GM23248 (cell line): Measurements from ENCODE around the gene C12orf43. TPM values are rescaled to one million over a fixed set of nuclear protein-coding genes. Genes with fewer than 3 reads are reported as not detected.

Experiments used
- DNase-seq: peaks from one replicate; pipeline ENCODE4 v3.0.0-alpha.2; 2015
- H2AFZ ChIP-seq: fragments of 200-600 bp; sonication (generic); 2 replicates; pipeline ENCODE4 v1.6.1; 2016; ENCODE audit warnings: antibody characterized with exemption
- H3F3A ChIP-seq: fragments of 200-600 bp; sonication (generic); 2 replicates; pipeline ENCODE4 v1.6.1; 2016; ENCODE audit warnings: mild to moderate bottlenecking, antibody characterized with exemption, mixed run types; ENCODE audit not compliant: insufficient read depth
- H3K27ac ChIP-seq: fragments of 200-600 bp; sonication (generic); 2 replicates; pipeline ENCODE4 v1.5.1; 2016; ENCODE audit warnings: mild to moderate bottlenecking
- H3K27me3 ChIP-seq: fragments of 200-600 bp; sonication (generic); replicated peaks from 2 replicates; pipeline ENCODE4 v1.6.1; 2016; ENCODE audit warnings: mild to moderate bottlenecking; ENCODE audit not compliant: insufficient read depth
- H3K36me3 ChIP-seq: fragments of 200-600 bp; sonication (generic); 2 replicates; pipeline ENCODE4 v1.6.1; 2016; ENCODE audit warnings: low read depth, mild to moderate bottlenecking
- H3K4me1 ChIP-seq: fragments of 200-600 bp; sonication (generic); 2 replicates; pipeline ENCODE4 v1.6.1; 2016; ENCODE audit warnings: mild to moderate bottlenecking; ENCODE audit not compliant: insufficient read depth
- H3K4me2 ChIP-seq: fragments of 200-600 bp; sonication (generic); one replicate; pipeline ENCODE4 v1.6.1; 2016; ENCODE audit warnings: mild to moderate bottlenecking; ENCODE audit not compliant: unreplicated experiment
- H3K4me3 ChIP-seq: fragments of 200-600 bp; sonication (generic); 2 replicates; pipeline ENCODE4 v1.5.1; 2016; ENCODE audit warnings: mild to moderate bottlenecking
- H3K79me2 ChIP-seq: fragments of 200-600 bp; sonication (generic); 2 replicates; pipeline ENCODE4 v1.6.1; 2016; ENCODE audit warnings: mild to moderate bottlenecking; ENCODE audit not compliant: insufficient read depth
- H3K9ac ChIP-seq: fragments of 200-600 bp; sonication (generic); 2 replicates; pipeline ENCODE4 v1.6.1; 2016; ENCODE audit warnings: mild to moderate bottlenecking
- H3K9me2 ChIP-seq: fragments of 200-600 bp; sonication (generic); 2 replicates; pipeline ENCODE4 v1.6.1; 2016; ENCODE audit warnings: mixed run types, mild to moderate bottlenecking, moderate library complexity; ENCODE audit not compliant: insufficient read depth
- H3K9me3 ChIP-seq: fragments of 200-600 bp; sonication (generic); one replicate; pipeline ENCODE4 v1.6.1; 2017; ENCODE audit warnings: low read depth
- H4K20me1 ChIP-seq: fragments of 200-600 bp; sonication (generic); 2 replicates; pipeline ENCODE4 v1.6.0; 2016; ENCODE audit not compliant: insufficient read depth
- EZH2 ChIP-seq: fragments of 200-600 bp; sonication (generic); IDR thresholded peaks from 2 replicates; pipeline ENCODE4 v1.6.1; 2018; ENCODE audit warnings: antibody characterized with exemption, mild to moderate bottlenecking; ENCODE audit not compliant: insufficient read depth, poor library complexity, severe bottlenecking
- EZH2phosphoT487 ChIP-seq: fragments of 200-600 bp; sonication (generic); IDR thresholded peaks from 2 replicates; pipeline ENCODE4 v1.6.1; 2018; ENCODE audit warnings: antibody characterized with exemption, moderate library complexity, mild to moderate bottlenecking, low read depth; ENCODE audit not compliant: insufficient read depth
- WGBS, 2 experiments: methylation state at CpG; one replicate each; pipeline ENCODE4 v1.1.6; 2015 to 2017; ENCODE audit warnings: low lambda C conversion rate in 2 of 2, low coverage in 1 of 2; ENCODE audit errors: missing lambda C conversion rate in 2 of 2; 5-methylcytosine and 5-hydroxymethylcytosine counted together
- in situ Hi-C: fragments of 300-500 bp; cut with MboI; formaldehyde crosslinking; loops from 2 replicates; pipeline ENCODE4 v1.15.0; 2020
- polyA plus RNA-seq: library from polyadenylated mRNA; unstranded; fragments of >200 nt; fragmentation: Nextera tagmentation; extraction: Ambion mirVana; gene quantifications from 2 replicates; pipeline ENCODE4 v1.2.1, GENCODE V29; 2016
- total RNA-seq: library from RNA; depleted of rRNA; stranded (reverse); fragments of >200 nt; shearing (Covaris generic); gene quantifications from 2 replicates; pipeline ENCODE4 v1.2.3, GENCODE V29; 2014

The C12orf43 gene
- total and polyA plus RNA-seq, 2 experiments from 2014 or later, result 12.4 to 16.6 TPM

- Histone ChIP-seq H3F3A (no peaks in the 10 kb centered on the region), H4K20me1 (no peaks in the 10 kb centered on the region), H3K4me3 (no peak overlapping the region), H3K4me2 (no peak overlapping the region), H3K9me3 (no peaks in the 10 kb centered on the region), H3K4me1 (no peaks in the 10 kb centered on the region), H2AFZ (no peak overlapping the region), H3K79me2 (no peaks in the 10 kb centered on the region), H3K9me2 (no peaks in the 10 kb centered on the region), H3K36me3 (no peaks in the 10 kb centered on the region), H3K27me3 (peaks cover 15% of the 10 kb centered on the region; the same call in 1 of the 2 replicates), H3K9ac (no peak overlapping the region), H3K27ac (no peak overlapping the region)
- no peak for DNase-seq
- in situ Hi-C loops, result no loop called here
- no peak for TF ChIP-seq EZH2phosphoT487
- WGBS, 2 experiments, result 58 to 69% methylated on average over 14 to 15 of the region's 15 CpGs
Observed at GRCh38 chr12:120994059-120994458, 22.2 kb downstream of the C12orf43 start.

GRCh38 chr12:120993496-120993895 lies 22.8 kb downstream of the C12orf43 start:
- no peak overlapping the region for H2AFZ ChIP-seq
- no peaks in the 10 kb centered on the region for H3F3A ChIP-seq
- in situ Hi-C loops, result no loop called here
- H3K9me3 ChIP-seq, result no peaks in the 10 kb centered on the region
- H3K27me3 ChIP-seq, result peaks cover 15% of the 10 kb centered on the region; the same call in 1 of the 2 replicates
- H3K9ac ChIP-seq, result no peak overlapping the region
- H4K20me1 ChIP-seq, result no peaks in the 10 kb centered on the region
- H3K4me2 ChIP-seq, result no peak overlapping the region
- TF ChIP-seq EZH2 (no peak), EZH2phosphoT487 (no peak)
- no peak overlapping the region for H3K4me3 ChIP-seq
- H3K36me3 ChIP-seq, result no peaks in the 10 kb centered on the region
- no peaks in the 10 kb centered on the region for H3K79me2 ChIP-seq
- no peaks in the 10 kb centered on the region for H3K4me1 ChIP-seq
- H3K9me2 ChIP-seq, result no peaks in the 10 kb centered on the region
- H3K27ac ChIP-seq, result no peak overlapping the region
- WGBS, 2 experiments, result 75 to 80% methylated on average over 11 of the region's 11 CpGs
- DNase-seq, result no peak

- Histone ChIP-seq H3K4me2 (no peak overlapping the region), H3K79me2 (no peaks in the 10 kb centered on the region), H3K9ac (no peak overlapping the region), H4K20me1 (no peaks in the 10 kb centered on the region), H3K27me3 (peaks cover 15% of the 10 kb centered on the region; the same call in 1 of the 2 replicates), H2AFZ (no peak overlapping the region), H3K9me2 (no peaks in the 10 kb centered on the region), H3K36me3 (no peaks in the 10 kb centered on the region), H3K4me3 (no peak overlapping the region), H3K27ac (no peak overlapping the region), H3K4me1 (no peaks in the 10 kb centered on the region), H3K9me3 (no peaks in the 10 kb centered on the region), H3F3A (no peaks in the 10 kb centered on the region)
- no peak for TF ChIP-seq EZH2phosphoT487
- TF ChIP-seq EZH2, result no peak
- no peak for DNase-seq
- WGBS, 2 experiments, result 37 to 41% methylated on average over 1 of the region's 1 CpG
- in situ Hi-C loops, result no loop called here
Observed at GRCh38 chr12:120992989-120993388, 23.3 kb downstream of the C12orf43 start.

- no peak overlapping the region for H3K27ac ChIP-seq
- H3K9me2 ChIP-seq, result no peaks in the 10 kb centered on the region
- H3K9me3 ChIP-seq, result no peaks in the 10 kb centered on the region
- no peak for TF ChIP-seq EZH2
- no peak for TF ChIP-seq EZH2phosphoT487
- H3K27me3 ChIP-seq, result peaks cover 15% of the 10 kb centered on the region; the same call in 1 of the 2 replicates
- H3F3A ChIP-seq, result no peaks in the 10 kb centered on the region
- in situ Hi-C loops, result no loop called here
- no peak overlapping the region for H2AFZ ChIP-seq
- H3K36me3 ChIP-seq, result no peaks in the 10 kb centered on the region
- H4K20me1 ChIP-seq, result no peaks in the 10 kb centered on the region
- no peaks in the 10 kb centered on the region for H3K4me1 ChIP-seq
- H3K9ac ChIP-seq, result no peak overlapping the region
- H3K79me2 ChIP-seq, result no peaks in the 10 kb centered on the region
- no peak overlapping the region for H3K4me2 ChIP-seq
- no peak for DNase-seq
- H3K4me3 ChIP-seq, result no peak overlapping the region
Observed at GRCh38 chr12:120991965-120992364, 24.3 kb downstream of the C12orf43 start.

- Histone ChIP-seq H3K27ac (no peak overlapping the region), H3K9me3 (no peaks in the 10 kb centered on the region), H2AFZ (no peak overlapping the region), H3K4me3 (no peak overlapping the region), H3K79me2 (no peaks in the 10 kb centered on the region), H3K4me1 (no peaks in the 10 kb centered on the region), H4K20me1 (no peaks in the 10 kb centered on the region), H3K36me3 (no peaks in the 10 kb centered on the region), H3K4me2 (no peak overlapping the region), H3F3A (no peaks in the 10 kb centered on the region), H3K9ac (no peak overlapping the region), H3K9me2 (no peaks in the 10 kb centered on the region), H3K27me3 (peaks cover 12% of the 10 kb centered on the region; the same call in 1 of the 2 replicates)
- DNase-seq, result no peak
- TF ChIP-seq EZH2 (no peak), EZH2phosphoT487 (no peak)
- 66 to 94% methylated on average over 1 to 2 of the region's 2 CpGs for WGBS, 2 experiments
- in situ Hi-C loops, result no loop called here
Observed at GRCh38 chr12:120990487-120991055, 25.7 kb downstream of the C12orf43 start.
